Upper lobe of left lung (tissue), 4 donors: ENCODE data around the gene TMEM132A.

ENCODE experiments used
- CTCF ChIP-seq, 6 experiments: fragments of 450-650 bp in 4 of 6; fragments of 200-600 bp in 2 of 6; sonication (generic) in 2 of 6; IDR thresholded peaks; one replicate each; pipeline ENCODE4 v1.5.1; 2016 to 2019; ENCODE audit warnings: antibody characterized with exemption in 6 of 6
- POLR2A ChIP-seq, 4 donors: fragments of 450-650 bp; IDR thresholded peaks; one replicate each; pipeline ENCODE4 v1.5.1; 2016 to 2017; ENCODE audit warnings: antibody characterized with exemption in 4 of 4, mild to moderate bottlenecking in 2 of 4
- POLR2AphosphoS5 ChIP-seq, 2 donors: sonication (generic); formaldehyde crosslinking; IDR thresholded peaks; one replicate each; pipeline ENCODE4 v1.5.1; 2017; ENCODE audit warnings: antibody characterized with exemption in 2 of 2

DNA sequence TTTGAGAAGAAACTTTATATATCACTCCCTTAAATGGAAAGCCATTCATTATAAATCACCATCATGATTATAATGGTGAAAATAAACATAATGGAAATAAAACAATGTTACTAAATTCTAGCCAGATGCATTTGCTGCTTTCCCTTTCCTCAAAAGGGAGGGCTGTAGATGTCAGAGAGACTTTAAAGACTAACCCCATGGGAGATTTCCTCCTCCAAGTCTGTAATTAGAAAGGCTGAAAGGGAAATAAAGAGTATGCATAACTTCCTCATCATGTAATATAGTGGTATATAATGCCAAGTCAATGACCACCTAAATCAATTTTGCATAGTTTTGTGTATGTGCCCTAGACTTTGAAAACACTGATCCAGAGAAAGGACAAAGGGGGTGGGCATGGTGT lies 53.6 kb downstream of the TMEM132A start:
- TF ChIP-seq CTCF (IDR thresholded peaks at IDR 0.05) (no peak), POLR2A (IDR thresholded peaks at IDR 0.05) (no peak), POLR2AphosphoS5 (IDR thresholded peaks at IDR 0.05) (no peak)
